Astrocyte (in vitro differentiated cells and primary cell): ENCODE results near the gene SPG11. TPM values are rescaled to one million over a fixed set of nuclear protein-coding genes. Genes with fewer than 3 reads are reported as not detected.

ENCODE experiments used
- DNase-seq: peaks from one replicate; pipeline ENCODE4 v3.0.0-alpha.2; 2010; ENCODE audit warnings: low read depth
- FAIRE-seq: peaks from 2 replicates; lab custom pipeline; 2011; peaks lifted over from hg19 to GRCh38; lab: Jason Lieb, UNC
- H2AFZ ChIP-seq: 2 replicates; pipeline ENCODE4 v1.6.0; 2012; ENCODE audit warnings: low read depth, low read length, inconsistent platforms
- H3K27ac ChIP-seq: 2 replicates; pipeline ENCODE4 v1.5.1; 2011; ENCODE audit warnings: low read depth, low read length, inconsistent platforms
- H3K27me3 ChIP-seq: 2 replicates; pipeline ENCODE4 v1.6.0; 2011; ENCODE audit warnings: low read length, inconsistent platforms; ENCODE audit not compliant: insufficient read depth
- H3K36me3 ChIP-seq: 2 replicates; pipeline ENCODE4 v1.5.1; 2011; ENCODE audit warnings: low read length, inconsistent platforms; ENCODE audit not compliant: insufficient read depth
- H3K4me1 ChIP-seq: 2 replicates; pipeline ENCODE4 v1.5.1; 2011; ENCODE audit warnings: low read length, inconsistent platforms; ENCODE audit not compliant: insufficient read depth
- H3K4me2 ChIP-seq: 2 replicates; pipeline ENCODE4 v1.6.0; 2012; ENCODE audit warnings: low read length, inconsistent platforms
- H3K4me3 ChIP-seq: 2 replicates; pipeline ENCODE4 v1.5.1; 2011; ENCODE audit warnings: low read depth, mild to moderate bottlenecking, low read length, inconsistent platforms; ENCODE audit not compliant: insufficient read depth
- H3K79me2 ChIP-seq: 2 replicates; pipeline ENCODE4 v1.6.0; 2012; ENCODE audit warnings: mild to moderate bottlenecking, low read length, inconsistent platforms; ENCODE audit not compliant: insufficient read depth
- H3K9ac ChIP-seq: 2 replicates; pipeline ENCODE4 v1.6.0; 2012; ENCODE audit warnings: mild to moderate bottlenecking, low read length, inconsistent platforms
- H3K9me3 ChIP-seq: 2 replicates; pipeline ENCODE4 v1.5.1; 2012; ENCODE audit warnings: low read depth, mild to moderate bottlenecking, low read length, inconsistent platforms; ENCODE audit not compliant: insufficient read depth
- H4K20me1 ChIP-seq: 2 replicates; pipeline ENCODE4 v1.6.0; 2012; ENCODE audit warnings: low read length, inconsistent platforms; ENCODE audit not compliant: insufficient read depth
- H3K27ac Mint-ChIP-seq: one replicate; pipeline ENCODE4 v1.8.0; 2021; ENCODE audit warnings: mild to moderate bottlenecking, mixed read lengths; ENCODE audit not compliant: unreplicated experiment
- H3K27me3 Mint-ChIP-seq: one replicate; pipeline ENCODE4 v1.8.0; 2021; ENCODE audit warnings: low read depth, mixed read lengths; ENCODE audit not compliant: unreplicated experiment
- H3K36me3 Mint-ChIP-seq: one replicate; pipeline ENCODE4 v1.8.0; 2021; ENCODE audit warnings: low read depth, mixed read lengths; ENCODE audit not compliant: unreplicated experiment
- H3K4me1 Mint-ChIP-seq: one replicate; pipeline ENCODE4 v1.8.0; 2021; ENCODE audit warnings: low read depth, mixed read lengths; ENCODE audit not compliant: unreplicated experiment
- H3K4me3 Mint-ChIP-seq: one replicate; pipeline ENCODE4 v1.8.0; 2021; ENCODE audit warnings: mild to moderate bottlenecking, moderate library complexity, mixed read lengths; ENCODE audit not compliant: unreplicated experiment
- H3K9me3 Mint-ChIP-seq: one replicate; pipeline ENCODE4 v1.8.0; 2021; ENCODE audit warnings: mild to moderate bottlenecking, mixed read lengths; ENCODE audit not compliant: unreplicated experiment
- CTCF ChIP-seq: IDR thresholded peaks from 2 replicates; pipeline ENCODE4 v1.5.1; 2011; ENCODE audit warnings: low read depth, mild to moderate bottlenecking, inconsistent platforms, low read length, moderate library complexity; ENCODE audit not compliant: insufficient read depth
- EZH2 ChIP-seq: IDR thresholded peaks from 2 replicates; pipeline ENCODE4 v1.6.1; 2012; ENCODE audit warnings: mild to moderate bottlenecking, low read length, inconsistent platforms; ENCODE audit not compliant: insufficient read depth
- total RNA-seq: library from RNA; stranded (reverse); gene quantifications from 2 replicates; pipeline ENCODE4 v1.2.1, GENCODE V29; 2021

SPG11 gene
- total RNA-seq, 1 donor from 2014 or later = 34.4 TPM

- FAIRE-seq (no peak), DNase-seq (no peak)
- H3K4me1 Mint-ChIP-seq = peaks cover 2% of the 10 kb centered on the region
- no peaks in the 10 kb centered on the region for H3K9me3 ChIP-seq
- no peak overlapping the region for H3K9ac ChIP-seq
- H3K36me3 Mint-ChIP-seq = no peaks in the 10 kb centered on the region
- no peaks in the 10 kb centered on the region for H4K20me1 ChIP-seq
- no peaks in the 10 kb centered on the region for H3K4me1 ChIP-seq
- H3K4me3 ChIP-seq = no peak overlapping the region
- no peak overlapping the region for H2AFZ ChIP-seq
- peaks cover 6% of the 10 kb centered on the region for H3K27me3 Mint-ChIP-seq
- no peaks in the 10 kb centered on the region for H3K36me3 ChIP-seq
- H3K27ac Mint-ChIP-seq = no peak overlapping the region
- H3K79me2 ChIP-seq = no peaks in the 10 kb centered on the region
- no peak overlapping the region for H3K4me2 ChIP-seq
- H3K9me3 Mint-ChIP-seq = peaks cover 1% of the 10 kb centered on the region
- no peak overlapping the region for H3K27ac ChIP-seq
- H3K4me3 Mint-ChIP-seq = no peak overlapping the region
- TF ChIP-seq EZH2 = no peak
- no peak for TF ChIP-seq CTCF
- H3K27me3 ChIP-seq = peaks cover 22% of the 10 kb centered on the region
These were observed 18.7 kb upstream of the SPG11 start for GRCh38 chr15:44682211-44682610.

GRCh38 chr15:44676676-44677075 lies 13.2 kb upstream of the SPG11 start:
- Histone ChIP-seq H3K27ac (no peak overlapping the region), H4K20me1 (no peaks in the 10 kb centered on the region), H3K9me3 (no peaks in the 10 kb centered on the region), H3K36me3 (no peaks in the 10 kb centered on the region), H2AFZ (no peak overlapping the region), H3K4me1 (no peaks in the 10 kb centered on the region), H3K27me3 (peaks cover 31% of the 10 kb centered on the region), H3K4me3 (no peak overlapping the region), H3K9ac (no peak overlapping the region), H3K79me2 (no peaks in the 10 kb centered on the region), H3K4me2 (no peak overlapping the region)
- no peak overlapping the region for H3K27ac Mint-ChIP-seq
- H3K9me3 Mint-ChIP-seq = peaks cover 3% of the 10 kb centered on the region
- H3K27me3 Mint-ChIP-seq = peaks cover 21% of the 10 kb centered on the region
- FAIRE-seq = no peak
- H3K4me1 Mint-ChIP-seq = no peaks in the 10 kb centered on the region
- TF ChIP-seq EZH2 = no peak
- no peak for TF ChIP-seq CTCF
- DNase-seq = no peak
- H3K36me3 Mint-ChIP-seq = peaks cover 3% of the 10 kb centered on the region
- no peak overlapping the region for H3K4me3 Mint-ChIP-seq

- no peak for TF ChIP-seq CTCF
- TF ChIP-seq EZH2 = no peak
- H3K27ac Mint-ChIP-seq = no peak overlapping the region
- H3K36me3 ChIP-seq = no peaks in the 10 kb centered on the region
- peaks cover 3% of the 10 kb centered on the region for H3K9me3 Mint-ChIP-seq
- no peak for DNase-seq
- H3K27me3 ChIP-seq = peaks cover 26% of the 10 kb centered on the region
- H3K4me3 ChIP-seq = no peak overlapping the region
- no peaks in the 10 kb centered on the region for H4K20me1 ChIP-seq
- FAIRE-seq = no peak
- H3K4me1 ChIP-seq = no peaks in the 10 kb centered on the region
- no peak overlapping the region for H2AFZ ChIP-seq
- H3K27me3 Mint-ChIP-seq = peaks cover 19% of the 10 kb centered on the region
- no peak overlapping the region for H3K9ac ChIP-seq
- peak overlapping the region; percentile 12 for H3K4me3 Mint-ChIP-seq
- H3K27ac ChIP-seq = no peak overlapping the region
- H3K4me1 Mint-ChIP-seq = no peaks in the 10 kb centered on the region
- no peaks in the 10 kb centered on the region for H3K79me2 ChIP-seq
- no peak overlapping the region for H3K4me2 ChIP-seq
- H3K9me3 ChIP-seq = no peaks in the 10 kb centered on the region
- peaks cover 3% of the 10 kb centered on the region for H3K36me3 Mint-ChIP-seq
These were observed 12.4 kb upstream of the SPG11 start for GRCh38 chr15:44675911-44676310.
